RCC 7860 (cell line): ENCODE data around the gene NLRP8.
"Not testable (repeated sequence)": the region's sequence is repeated elsewhere in the genome, so short reads cannot be mapped to it uniquely, and the experiment has no call there.

Source experiments
- DNase-seq: peaks from one replicate; pipeline ENCODE4 v3.0.0-alpha.2; 2015; ENCODE audit warnings: low spot score
- FAIRE-seq: peaks from 2 replicates; lab custom pipeline; 2012; peaks lifted over from hg19 to GRCh38; lab: Jason Lieb, UNC

NLRP8 gene

GRCh38 chr19:55947532-55947931, at the start of gene NLRP8:
Gene NLRP8 (plus strand): TSS chr19:55947832.
- no peak for FAIRE-seq

GRCh38 chr19:55898911-55899310, 48.7 kb upstream of the NLRP8 start:
- DNase-seq = no peak
- FAIRE-seq = no peak

More at GRCh38 chr19:55947532-55947931, at the start of gene NLRP8:
- no peak for DNase-seq

GRCh38 chr19:55901369-55902079, 46.1 kb upstream of the NLRP8 start:
- DNase-seq (no peak), FAIRE-seq (no peak)

- FAIRE-seq = no peak
- DNase-seq = no peak
Measured at GRCh38 chr19:55902080-55902751, 45.4 kb upstream of the NLRP8 start.

GRCh38 chr19:55907286-55907685, 40.3 kb upstream of the NLRP8 start:
- DNase-seq (no peak), FAIRE-seq (no peak)

- DNase-seq (no peak), FAIRE-seq (no peak)
Measured at GRCh38 chr19:55907746-55908145, 39.9 kb upstream of the NLRP8 start.

- DNase-seq = no peak
- FAIRE-seq = no peak
Measured at GRCh38 chr19:55909801-55910200, 37.8 kb upstream of the NLRP8 start.

- DNase-seq (no peak), FAIRE-seq (no peak)
Measured at GRCh38 chr19:55912916-55913315, 34.7 kb upstream of the NLRP8 start.

GRCh38 chr19:55913643-55914268, 33.9 kb upstream of the NLRP8 start:
- no peak for FAIRE-seq
- DNase-seq = no peak

GRCh38 chr19:55923556-55923955, 24.1 kb upstream of the NLRP8 start:
- FAIRE-seq (no peak), DNase-seq (no peak)

GRCh38 chr19:55927991-55928390, 19.6 kb upstream of the NLRP8 start:
- no peak for FAIRE-seq
- no peak for DNase-seq

- not testable (repeated sequence) for FAIRE-seq, DNase-seq
Measured at GRCh38 chr19:55929258-55929657, 18.4 kb upstream of the NLRP8 start.

GRCh38 chr19:55930996-55931515, 16.6 kb upstream of the NLRP8 start:
- FAIRE-seq (no peak), DNase-seq (no peak)

GRCh38 chr19:55931936-55932386, 15.7 kb upstream of the NLRP8 start, which contains the start of gene NLRP13:
Gene NLRP13 (minus strand): TSS chr19:55932336. CDS start chr19:55932311, 25 bp downstream.
- FAIRE-seq = no peak
- no peak for DNase-seq

GRCh38 chr19:55935206-55935605, 12.4 kb upstream of the NLRP8 start:
- DNase-seq (no peak), FAIRE-seq (no peak)

GRCh38 chr19:55939206-55939605, 8.4 kb upstream of the NLRP8 start:
- DNase-seq (no peak), FAIRE-seq (no peak)

GRCh38 chr19:55940306-55940705, 7.3 kb upstream of the NLRP8 start:
- FAIRE-seq = no peak
- DNase-seq = no peak

GRCh38 chr19:55950566-55950965, 2.9 kb downstream of the NLRP8 start:
- not testable (repeated sequence) for FAIRE-seq, DNase-seq

GRCh38 chr19:55956431-55956830, 8.8 kb downstream of the NLRP8 start:
- no peak for DNase-seq
- FAIRE-seq = no peak

GRCh38 chr19:55958356-55958755, 10.7 kb downstream of the NLRP8 start:
- FAIRE-seq (peak; percentile 86), DNase-seq (peak; percentile 65)

- no peak for FAIRE-seq
- no peak for DNase-seq
Measured at GRCh38 chr19:55959996-55960675, 12.5 kb downstream of the NLRP8 start.
